ENCODE data around the gene PRKG1.

DNA sequence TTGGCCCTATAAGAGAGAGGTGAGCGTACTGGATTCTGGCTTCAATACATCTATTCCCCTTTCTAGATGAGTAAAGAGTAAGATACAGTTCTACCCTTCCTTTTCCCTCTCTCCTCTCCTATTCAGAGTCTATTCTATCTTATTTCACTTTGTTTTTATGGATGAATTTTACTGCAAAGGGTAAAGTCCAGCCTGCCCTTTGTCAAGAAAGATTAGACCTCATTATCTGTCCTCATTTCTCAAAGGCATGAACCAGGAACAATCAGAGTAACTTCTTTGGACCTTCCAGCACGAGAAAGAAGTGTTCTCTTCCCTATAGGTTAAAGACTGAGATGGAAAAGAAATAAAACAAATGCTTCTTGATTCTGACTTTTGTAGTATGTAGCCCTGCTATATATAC, 239.0 kb downstream of the PRKG1 start:
- no peak for TF ChIP-seq CEBPB (IDR thresholded peaks at IDR 0.05)
- TF ChIP-seq TAF1 (IDR thresholded peaks at IDR 0.05; ENCODE audit: low read depth): no peak
- TF ChIP-seq, protein P1, sequence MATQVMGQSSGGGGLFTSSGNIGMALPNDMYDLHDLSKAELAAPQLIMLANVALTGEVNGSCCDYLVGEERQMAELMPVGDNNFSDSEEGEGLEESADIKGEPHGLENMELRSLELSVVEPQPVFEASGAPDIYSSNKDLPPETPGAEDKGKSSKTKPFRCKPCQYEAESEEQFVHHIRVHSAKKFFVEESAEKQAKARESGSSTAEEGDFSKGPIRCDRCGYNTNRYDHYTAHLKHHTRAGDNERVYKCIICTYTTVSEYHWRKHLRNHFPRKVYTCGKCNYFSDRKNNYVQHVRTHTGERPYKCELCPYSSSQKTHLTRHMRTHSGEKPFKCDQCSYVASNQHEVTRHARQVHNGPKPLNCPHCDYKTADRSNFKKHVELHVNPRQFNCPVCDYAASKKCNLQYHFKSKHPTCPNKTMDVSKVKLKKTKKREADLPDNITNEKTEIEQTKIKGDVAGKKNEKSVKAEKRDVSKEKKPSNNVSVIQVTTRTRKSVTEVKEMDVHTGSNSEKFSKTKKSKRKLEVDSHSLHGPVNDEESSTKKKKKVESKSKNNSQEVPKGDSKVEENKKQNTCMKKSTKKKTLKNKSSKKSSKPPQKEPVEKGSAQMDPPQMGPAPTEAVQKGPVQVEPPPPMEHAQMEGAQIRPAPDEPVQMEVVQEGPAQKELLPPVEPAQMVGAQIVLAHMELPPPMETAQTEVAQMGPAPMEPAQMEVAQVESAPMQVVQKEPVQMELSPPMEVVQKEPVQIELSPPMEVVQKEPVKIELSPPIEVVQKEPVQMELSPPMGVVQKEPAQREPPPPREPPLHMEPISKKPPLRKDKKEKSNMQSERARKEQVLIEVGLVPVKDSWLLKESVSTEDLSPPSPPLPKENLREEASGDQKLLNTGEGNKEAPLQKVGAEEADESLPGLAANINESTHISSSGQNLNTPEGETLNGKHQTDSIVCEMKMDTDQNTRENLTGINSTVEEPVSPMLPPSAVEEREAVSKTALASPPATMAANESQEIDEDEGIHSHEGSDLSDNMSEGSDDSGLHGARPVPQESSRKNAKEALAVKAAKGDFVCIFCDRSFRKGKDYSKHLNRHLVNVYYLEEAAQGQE (IDR thresholded peaks at IDR 0.05; ENCODE audit: low read depth): no peak
- TF ChIP-seq CREB1 (IDR thresholded peaks at IDR 0.05; ENCODE audit: low read depth): no peak
- TF ChIP-seq EP300 (IDR thresholded peaks at IDR 0.05; ENCODE audit: borderline replicate concordance): no peak
- no peak for TF ChIP-seq NFIC (IDR thresholded peaks at IDR 0.05)
- TF ChIP-seq TCF12 (IDR thresholded peaks at IDR 0.05; ENCODE audit: low read depth): no peak
- TF ChIP-seq, protein P2, sequence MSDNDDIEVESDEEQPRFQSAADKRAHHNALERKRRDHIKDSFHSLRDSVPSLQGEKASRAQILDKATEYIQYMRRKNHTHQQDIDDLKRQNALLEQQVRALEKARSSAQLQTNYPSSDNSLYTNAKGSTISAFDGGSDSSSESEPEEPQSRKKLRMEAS (IDR thresholded peaks at IDR 0.05): no peak
- TF ChIP-seq FOXM1 (IDR thresholded peaks at IDR 0.05; ENCODE audit: borderline replicate concordance, low read depth): no peak
- TF ChIP-seq, protein P3, sequence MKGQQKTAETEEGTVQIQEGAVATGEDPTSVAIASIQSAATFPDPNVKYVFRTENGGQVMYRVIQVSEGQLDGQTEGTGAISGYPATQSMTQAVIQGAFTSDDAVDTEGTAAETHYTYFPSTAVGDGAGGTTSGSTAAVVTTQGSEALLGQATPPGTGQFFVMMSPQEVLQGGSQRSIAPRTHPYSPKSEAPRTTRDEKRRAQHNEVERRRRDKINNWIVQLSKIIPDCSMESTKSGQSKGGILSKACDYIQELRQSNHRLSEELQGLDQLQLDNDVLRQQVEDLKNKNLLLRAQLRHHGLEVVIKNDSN (IDR thresholded peaks at IDR 0.05): no peak
- TF ChIP-seq TEAD4 (IDR thresholded peaks at IDR 0.05): no peak
- no peak for TF ChIP-seq YY1 (IDR thresholded peaks at IDR 0.05; ENCODE audit: low read depth)
- TF ChIP-seq RAD21 (IDR thresholded peaks at IDR 0.05; ENCODE audit: low read depth): no peak

All from Ishikawa (cell line).